Measurements from ENCODE around the gene POSTN.
"Not testable (repeated sequence)": the region's sequence is repeated elsewhere in the genome, so short reads cannot be mapped to it uniquely, and the experiment has no call there.

POSTN gene

GRCh38 chr13:37613236-37613635 lies 14.7 kb upstream of the POSTN start:
- no peaks in the 10 kb centered on the region for H3K9me3 ChIP-seq (ENCODE audit: control insufficient read depth, insufficient read depth, low read length)
- no peak overlapping the region for H3K9ac ChIP-seq (ENCODE audit: low read depth, low read length)
- H3K36me3 ChIP-seq (ENCODE audit: insufficient read depth, low read length) = no peaks in the 10 kb centered on the region
- H3K4me1 ChIP-seq (ENCODE audit: insufficient read depth, low read length) = peaks cover 13% of the 10 kb centered on the region

DNA sequence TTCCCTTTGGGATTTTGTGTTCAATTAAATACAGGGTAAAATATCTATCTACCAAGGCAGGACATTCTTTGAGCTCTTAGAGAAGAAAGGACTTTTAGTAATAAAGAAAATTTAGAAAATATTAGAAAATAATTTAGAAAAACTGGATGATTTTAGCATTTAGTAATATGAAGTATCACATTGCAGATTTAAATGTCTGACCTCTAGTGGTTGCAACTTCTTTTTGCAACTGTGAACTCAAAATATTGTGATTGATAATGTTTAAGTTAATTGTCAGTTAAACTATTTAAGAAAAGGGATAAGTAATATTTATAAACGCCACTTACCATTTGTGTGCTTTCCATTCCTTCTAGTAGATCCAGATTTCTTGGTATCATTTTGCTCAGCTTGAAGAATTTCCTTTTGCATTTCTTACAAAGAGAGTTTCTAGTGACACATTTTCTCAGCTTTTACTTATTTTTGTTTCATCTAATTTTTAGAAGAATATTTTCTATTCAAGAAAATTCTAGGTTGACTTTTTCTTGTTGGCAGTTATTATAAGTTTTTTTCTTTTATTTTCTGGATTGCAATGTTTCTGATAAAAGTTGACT lies 10.3 kb upstream of the POSTN start:
- Histone ChIP-seq H3K36me3 (ENCODE audit: insufficient read depth, low read length) (no peaks in the 10 kb centered on the region; the same call in 1 of the 2 replicates), H3K9ac (ENCODE audit: low read depth, low read length) (no peak overlapping the region), H3K9me3 (ENCODE audit: control insufficient read depth, insufficient read depth, low read length) (no peaks in the 10 kb centered on the region), H3K4me1 (ENCODE audit: insufficient read depth, low read length) (no peaks in the 10 kb centered on the region)

- Histone ChIP-seq H3K4me1 (ENCODE audit: insufficient read depth, low read length) (peaks cover 10% of the 10 kb centered on the region; the same call in 1 of the 2 replicates), H3K36me3 (ENCODE audit: insufficient read depth, low read length) (no peaks in the 10 kb centered on the region; the same call in 1 of the 2 replicates), H3K9me3 (ENCODE audit: control insufficient read depth, insufficient read depth, low read length) (no peaks in the 10 kb centered on the region), H3K9ac (ENCODE audit: low read depth, low read length) (no peak overlapping the region)
These were observed 4.3 kb upstream of the POSTN start for GRCh38 chr13:37602733-37603381.

DNA sequence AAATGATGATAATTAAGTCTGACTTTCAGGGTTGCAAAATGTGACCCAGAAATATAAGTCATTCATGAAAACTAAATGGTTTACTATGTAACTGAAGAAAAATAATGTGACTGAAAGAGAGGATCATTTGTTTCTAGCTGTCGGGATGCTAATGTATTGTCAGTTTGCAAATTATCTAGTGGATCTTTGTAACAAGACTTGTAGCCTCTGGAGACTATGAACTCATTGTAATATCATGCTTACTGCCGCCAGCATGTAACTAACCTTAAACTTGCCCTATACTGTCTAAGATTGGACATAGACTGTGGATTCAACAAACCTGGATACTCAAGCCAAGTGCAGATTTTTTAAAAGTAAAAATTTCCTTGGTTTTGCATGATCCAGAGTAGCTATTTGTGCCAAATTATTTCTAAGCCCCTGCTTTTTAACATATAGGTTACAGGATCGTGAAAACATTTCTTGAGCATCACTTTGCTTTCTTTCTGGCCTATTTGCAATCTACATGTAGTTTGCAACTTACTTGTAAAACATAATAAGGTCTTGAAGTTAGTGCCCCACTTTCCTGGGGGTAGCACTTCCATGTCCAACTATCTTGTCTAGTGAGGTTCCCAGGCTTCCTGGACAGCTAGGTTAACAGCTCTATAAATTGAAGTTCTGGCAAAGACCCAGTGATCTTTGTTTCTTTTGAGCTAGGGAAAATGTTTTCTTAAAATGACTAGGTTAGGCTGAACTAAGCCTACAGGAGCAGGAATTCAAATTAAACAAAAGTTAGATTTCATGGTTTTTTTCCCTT lies 3.3 kb upstream of the POSTN start:
- no peak overlapping the region for H3K9ac ChIP-seq (ENCODE audit: low read depth, low read length)
- H3K4me1 ChIP-seq (ENCODE audit: insufficient read depth, low read length) = peaks cover 10% of the 10 kb centered on the region; the same call in 1 of the 2 replicates
- no peaks in the 10 kb centered on the region for H3K9me3 ChIP-seq (ENCODE audit: control insufficient read depth, insufficient read depth, low read length)
- no peaks in the 10 kb centered on the region; the same call in 1 of the 2 replicates for H3K36me3 ChIP-seq (ENCODE audit: insufficient read depth, low read length)

GRCh38 chr13:37599519-37599918 lies 951 bp upstream of the POSTN start:
- Histone ChIP-seq H3K4me1 (ENCODE audit: insufficient read depth, low read length) (peaks cover 13% of the 10 kb centered on the region), H3K9ac (ENCODE audit: low read depth, low read length) (no peak overlapping the region), H3K36me3 (ENCODE audit: insufficient read depth, low read length) (no peaks in the 10 kb centered on the region), H3K9me3 (ENCODE audit: control insufficient read depth, insufficient read depth, low read length) (no peaks in the 10 kb centered on the region)

DNA sequence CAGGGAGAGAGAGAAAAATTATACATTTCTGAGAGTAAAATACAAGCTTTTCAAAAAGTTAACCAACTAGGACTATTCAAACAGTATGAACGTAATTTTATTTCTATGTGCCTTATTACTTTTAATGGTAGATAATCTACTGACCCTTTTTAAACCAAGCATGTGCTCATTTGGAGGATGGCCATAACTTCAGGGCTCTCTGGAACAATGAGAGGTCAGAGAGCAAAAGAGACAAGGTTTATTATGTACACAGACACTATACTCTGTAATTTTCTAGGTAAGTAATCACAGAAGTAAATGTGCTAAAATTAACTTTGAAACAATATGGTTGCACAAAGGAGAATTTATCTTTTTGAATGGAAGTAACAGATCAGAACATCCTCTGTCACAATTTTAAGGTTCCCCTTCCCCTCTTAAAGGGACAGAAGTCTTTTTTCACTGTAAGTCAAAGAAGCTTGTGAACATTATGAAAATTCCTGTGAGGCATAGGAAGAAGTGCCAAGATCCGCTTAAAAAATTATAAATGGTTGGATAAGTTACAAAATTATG lies 1.0 kb downstream of the POSTN start:
- Histone ChIP-seq H3K36me3 (ENCODE audit: insufficient read depth, low read length) (no peaks in the 10 kb centered on the region), H3K9ac (ENCODE audit: low read depth, low read length) (no peak overlapping the region), H3K4me1 (ENCODE audit: insufficient read depth, low read length) (peaks cover 14% of the 10 kb centered on the region), H3K9me3 (ENCODE audit: control insufficient read depth, insufficient read depth, low read length) (no peaks in the 10 kb centered on the region)

GRCh38 chr13:37596805-37597204 lies 1.8 kb downstream of the POSTN start:
- H3K9ac ChIP-seq (ENCODE audit: low read depth, low read length) = no peak overlapping the region
- no peaks in the 10 kb centered on the region for H3K36me3 ChIP-seq (ENCODE audit: insufficient read depth, low read length)
- peaks cover 12% of the 10 kb centered on the region for H3K4me1 ChIP-seq (ENCODE audit: insufficient read depth, low read length)
- no peaks in the 10 kb centered on the region for H3K9me3 ChIP-seq (ENCODE audit: control insufficient read depth, insufficient read depth, low read length)

- Histone ChIP-seq H3K9ac (ENCODE audit: low read depth, low read length) (no peak overlapping the region), H3K9me3 (ENCODE audit: control insufficient read depth, insufficient read depth, low read length) (no peaks in the 10 kb centered on the region), H3K36me3 (ENCODE audit: insufficient read depth, low read length) (no peaks in the 10 kb centered on the region), H3K4me1 (ENCODE audit: insufficient read depth, low read length) (peaks cover 4% of the 10 kb centered on the region)
These were observed 3.4 kb downstream of the POSTN start for GRCh38 chr13:37595162-37595561.

- Histone ChIP-seq H3K9me3 (ENCODE audit: control insufficient read depth, insufficient read depth, low read length) (no peaks in the 10 kb centered on the region), H3K4me1 (ENCODE audit: insufficient read depth, low read length) (peaks cover 4% of the 10 kb centered on the region), H3K36me3 (ENCODE audit: insufficient read depth, low read length) (no peaks in the 10 kb centered on the region), H3K9ac (ENCODE audit: low read depth, low read length) (no peak overlapping the region)
These were observed 4.0 kb downstream of the POSTN start for GRCh38 chr13:37594550-37594949.

DNA sequence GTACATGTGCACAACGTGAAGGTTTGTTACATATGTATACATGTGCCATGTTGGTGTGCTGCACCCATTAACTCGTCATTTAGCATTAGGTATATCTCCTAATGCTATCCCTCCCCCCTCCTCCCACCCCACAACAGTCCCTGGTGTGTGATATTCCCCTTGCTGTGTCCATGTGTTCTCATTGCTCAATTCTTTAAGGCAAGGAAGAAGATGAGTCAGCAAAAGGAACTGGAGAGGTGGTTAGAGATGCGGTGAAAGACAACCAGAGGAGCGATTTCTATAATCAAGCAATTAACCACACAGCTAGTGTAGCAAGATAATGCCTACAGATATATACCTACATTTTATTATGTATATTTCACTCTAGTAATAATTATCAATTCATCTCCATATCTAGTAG lies 9.2 kb downstream of the POSTN start:
- not testable (repeated sequence) for H3K9ac ChIP-seq (ENCODE audit: low read depth, low read length); H3K36me3 ChIP-seq (ENCODE audit: insufficient read depth, low read length); H3K9me3 ChIP-seq (ENCODE audit: control insufficient read depth, insufficient read depth, low read length); H3K4me1 ChIP-seq (ENCODE audit: insufficient read depth, low read length)

DNA sequence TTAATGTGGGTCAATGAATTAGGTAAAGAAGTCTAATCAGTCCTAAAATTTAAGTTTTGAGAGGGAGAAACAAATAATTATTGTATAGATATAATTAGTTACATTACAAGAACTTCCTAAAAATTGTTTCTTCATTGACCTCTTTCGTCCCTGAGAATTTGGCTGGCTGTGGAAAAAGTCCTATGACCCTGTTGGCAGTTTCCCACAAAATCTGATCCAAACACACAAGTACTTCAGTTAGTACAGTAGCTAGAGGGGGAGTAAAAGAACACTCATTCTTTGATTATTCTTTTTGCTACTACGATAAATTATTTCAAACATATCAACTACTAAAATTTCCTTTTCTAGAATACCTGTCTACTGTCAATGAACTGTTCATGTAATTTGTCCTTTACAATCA lies 11.3 kb downstream of the POSTN start:
- Histone ChIP-seq H3K9me3 (ENCODE audit: control insufficient read depth, insufficient read depth, low read length) (no peaks in the 10 kb centered on the region), H3K9ac (ENCODE audit: low read depth, low read length) (no peak overlapping the region), H3K4me1 (ENCODE audit: insufficient read depth, low read length) (no peaks in the 10 kb centered on the region), H3K36me3 (ENCODE audit: insufficient read depth, low read length) (no peaks in the 10 kb centered on the region)

DNA sequence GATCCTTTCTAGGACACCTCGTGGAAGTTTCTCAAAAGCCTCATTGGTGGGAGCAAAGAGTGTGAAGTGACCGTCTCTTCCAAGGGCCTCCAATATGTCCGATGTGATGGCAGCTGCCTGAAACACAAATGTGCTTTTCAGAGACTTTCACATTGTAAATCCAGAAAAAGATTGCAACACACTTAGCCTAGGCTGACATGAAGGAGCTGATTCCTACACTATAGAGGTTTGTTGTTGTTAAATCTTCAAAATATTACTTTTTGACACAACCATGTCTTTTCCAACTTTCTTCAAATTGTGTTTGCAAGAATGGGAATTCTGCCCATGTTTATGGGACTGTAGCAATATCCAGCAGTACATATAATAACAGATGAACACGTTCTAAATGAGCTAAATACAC lies 12.4 kb downstream of the POSTN start:
- H3K9ac ChIP-seq (ENCODE audit: low read depth, low read length) = no peak overlapping the region
- H3K4me1 ChIP-seq (ENCODE audit: insufficient read depth, low read length) = no peaks in the 10 kb centered on the region
- H3K9me3 ChIP-seq (ENCODE audit: control insufficient read depth, insufficient read depth, low read length) = no peaks in the 10 kb centered on the region
- H3K36me3 ChIP-seq (ENCODE audit: insufficient read depth, low read length) = no peaks in the 10 kb centered on the region

- Histone ChIP-seq H3K36me3 (ENCODE audit: insufficient read depth, low read length) (no peaks in the 10 kb centered on the region), H3K4me1 (ENCODE audit: insufficient read depth, low read length) (no peaks in the 10 kb centered on the region)
These were observed 13.0 kb downstream of the POSTN start for GRCh38 chr13:37585541-37585940.

DNA sequence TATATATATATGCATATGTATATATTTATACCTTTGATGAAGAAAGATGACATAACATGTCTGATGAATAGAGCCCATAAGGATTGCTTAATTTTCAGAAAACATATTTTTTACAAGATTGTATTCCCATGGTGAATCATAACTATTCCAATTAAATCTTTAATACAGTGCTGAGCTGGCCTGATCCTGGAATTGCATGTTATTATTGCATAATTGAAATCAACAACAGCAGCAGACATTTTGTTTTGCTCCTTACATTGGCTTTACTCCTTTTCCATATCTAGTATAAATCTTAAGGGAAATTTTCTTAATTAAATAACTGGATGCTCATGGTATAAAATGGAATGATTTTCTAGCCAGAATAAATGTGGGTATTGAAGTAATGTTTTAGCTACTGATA lies 22.0 kb downstream of the POSTN start:
- H3K36me3 ChIP-seq (ENCODE audit: insufficient read depth, low read length) = no peaks in the 10 kb centered on the region
- no peaks in the 10 kb centered on the region for H3K9me3 ChIP-seq (ENCODE audit: control insufficient read depth, insufficient read depth, low read length)
- no peaks in the 10 kb centered on the region for H3K4me1 ChIP-seq (ENCODE audit: insufficient read depth, low read length)

More at GRCh38 chr13:37585541-37585940, 13.0 kb downstream of the POSTN start:
- Histone ChIP-seq H3K9ac (ENCODE audit: low read depth, low read length) (no peak overlapping the region), H3K9me3 (ENCODE audit: control insufficient read depth, insufficient read depth, low read length) (no peaks in the 10 kb centered on the region)

More for the DNA sequence above, 22.0 kb downstream of the POSTN start:
- no peak overlapping the region for H3K9ac ChIP-seq (ENCODE audit: low read depth, low read length)
